SK-N-MC (cell line): Measurements from ENCODE around the gene A3GALT2.

Experiments used
- EZH2 ChIP-seq: fragments of 200-600 bp; sonication (generic); IDR thresholded peaks from one replicate; pipeline ENCODE4 v1.6.1; 2017; ENCODE audit warnings: antibody characterized with exemption
- FOXP2 ChIP-seq: optimal IDR thresholded peaks from 2 replicates; pipeline ENCODE3; 2011; ENCODE audit warnings: mild to moderate bottlenecking, moderate library complexity; ENCODE audit not compliant: insufficient read depth; ENCODE audit errors: extremely low read length, control extremely low read depth
- POLR2AphosphoS5 ChIP-seq: IDR thresholded peaks from 2 replicates; pipeline ENCODE4 v1.6.1; 2012; ENCODE audit warnings: mild to moderate bottlenecking, low read depth, low read length, borderline replicate concordance

- TF ChIP-seq POLR2AphosphoS5 = no peak
- no peak for TF ChIP-seq EZH2
- no peak for TF ChIP-seq FOXP2
These were observed 33.9 kb upstream of the A3GALT2 start for GRCh38 chr1:33354707-33355316.
